ENCODE results near the gene RNFT2.

The RNFT2 gene

GRCh38 chr12:116697305-116697704 is 40.8 kb upstream of the RNFT2 start:
- 57% methylated on average over 7 of the region's 7 CpGs for WGBS
- H3K27ac ChIP-seq (ENCODE audit: low read depth, low read length) = no peak overlapping the region
- peaks cover 11% of the 10 kb centered on the region; the same call in 1 of the 2 replicates for H3K4me1 ChIP-seq (ENCODE audit: insufficient read depth, low read length)

GRCh38 chr12:116697716-116698115 is 40.4 kb upstream of the RNFT2 start:
- H3K27ac ChIP-seq (ENCODE audit: low read depth, low read length) = no peak overlapping the region
- WGBS = 89% methylated on average over 11 of the region's 11 CpGs
- H3K4me1 ChIP-seq (ENCODE audit: insufficient read depth, low read length) = peaks cover 11% of the 10 kb centered on the region; the same call in 1 of the 2 replicates

More at GRCh38 chr12:116697305-116697704, 40.8 kb upstream of the RNFT2 start:
- Histone ChIP-seq H3K9ac (ENCODE audit: low read depth, low read length) (no peak overlapping the region), H3K9me3 (ENCODE audit: insufficient read depth, low read depth, low read length) (no peaks in the 10 kb centered on the region), H3K27me3 (ENCODE audit: insufficient read depth, low read length) (peaks cover 12% of the 10 kb centered on the region), H3K36me3 (ENCODE audit: insufficient read depth, low read length) (no peaks in the 10 kb centered on the region), H3K4me3 (ENCODE audit: low read length) (no peak overlapping the region)

GRCh38 chr12:116698116-116698515 is 40.0 kb upstream of the RNFT2 start:
- no peaks in the 10 kb centered on the region for H3K36me3 ChIP-seq (ENCODE audit: insufficient read depth, low read length)
- peaks cover 12% of the 10 kb centered on the region for H3K27me3 ChIP-seq (ENCODE audit: insufficient read depth, low read length)
- no peak overlapping the region for H3K9ac ChIP-seq (ENCODE audit: low read depth, low read length)
- no peaks in the 10 kb centered on the region for H3K9me3 ChIP-seq (ENCODE audit: insufficient read depth, low read depth, low read length)
- H3K4me3 ChIP-seq (ENCODE audit: low read length) = no peak overlapping the region
- 94% methylated on average over 8 of the region's 8 CpGs for WGBS
- no peak overlapping the region for H3K27ac ChIP-seq (ENCODE audit: low read depth, low read length)
- H3K4me1 ChIP-seq (ENCODE audit: insufficient read depth, low read length) = peaks cover 11% of the 10 kb centered on the region; the same call in 1 of the 2 replicates

More at GRCh38 chr12:116697716-116698115, 40.4 kb upstream of the RNFT2 start:
- Histone ChIP-seq H3K27me3 (ENCODE audit: insufficient read depth, low read length) (peaks cover 12% of the 10 kb centered on the region), H3K9me3 (ENCODE audit: insufficient read depth, low read depth, low read length) (no peaks in the 10 kb centered on the region), H3K36me3 (ENCODE audit: insufficient read depth, low read length) (no peaks in the 10 kb centered on the region), H3K4me3 (ENCODE audit: low read length) (no peak overlapping the region), H3K9ac (ENCODE audit: low read depth, low read length) (no peak overlapping the region)

- peaks cover 7% of the 10 kb centered on the region for H3K27me3 ChIP-seq (ENCODE audit: insufficient read depth, low read length)
- no peak overlapping the region for H3K4me3 ChIP-seq (ENCODE audit: low read length)
- peaks cover 6% of the 10 kb centered on the region; the same call in 1 of the 2 replicates for H3K4me1 ChIP-seq (ENCODE audit: insufficient read depth, low read length)
- no peaks in the 10 kb centered on the region for H3K36me3 ChIP-seq (ENCODE audit: insufficient read depth, low read length)
- no peak overlapping the region for H3K9ac ChIP-seq (ENCODE audit: low read depth, low read length)
- 96% methylated on average over 2 of the region's 2 CpGs for WGBS
- H3K9me3 ChIP-seq (ENCODE audit: insufficient read depth, low read depth, low read length) = no peaks in the 10 kb centered on the region
- H3K27ac ChIP-seq (ENCODE audit: low read depth, low read length) = no peak overlapping the region
Measured at GRCh38 chr12:116698554-116699075, 39.5 kb upstream of the RNFT2 start.

- 91% methylated on average over 6 of the region's 6 CpGs for WGBS
- no peaks in the 10 kb centered on the region for H3K9me3 ChIP-seq (ENCODE audit: insufficient read depth, low read depth, low read length)
- H3K27ac ChIP-seq (ENCODE audit: low read depth, low read length) = no peak overlapping the region
- no peaks in the 10 kb centered on the region for H3K27me3 ChIP-seq (ENCODE audit: insufficient read depth, low read length)
- no peak overlapping the region for H3K4me3 ChIP-seq (ENCODE audit: low read length)
- H3K36me3 ChIP-seq (ENCODE audit: insufficient read depth, low read length) = no peaks in the 10 kb centered on the region
- H3K4me1 ChIP-seq (ENCODE audit: insufficient read depth, low read length) = no peaks in the 10 kb centered on the region
- H3K9ac ChIP-seq (ENCODE audit: low read depth, low read length) = no peak overlapping the region
Measured at GRCh38 chr12:116700066-116700465, 38.0 kb upstream of the RNFT2 start.

GRCh38 chr12:116701432-116701831 is 36.7 kb upstream of the RNFT2 start:
- Histone ChIP-seq H3K4me1 (ENCODE audit: insufficient read depth, low read length) (no peaks in the 10 kb centered on the region), H3K4me3 (ENCODE audit: low read length) (no peak overlapping the region), H3K27me3 (ENCODE audit: insufficient read depth, low read length) (no peaks in the 10 kb centered on the region), H3K27ac (ENCODE audit: low read depth, low read length) (no peak overlapping the region), H3K9ac (ENCODE audit: low read depth, low read length) (no peak overlapping the region), H3K9me3 (ENCODE audit: insufficient read depth, low read depth, low read length) (no peaks in the 10 kb centered on the region), H3K36me3 (ENCODE audit: insufficient read depth, low read length) (no peaks in the 10 kb centered on the region)
- WGBS = 96% methylated on average over 4 of the region's 4 CpGs

GRCh38 chr12:116703214-116703795 is 34.8 kb upstream of the RNFT2 start:
- WGBS = 11% methylated on average over 10 of the region's 12 CpGs
- no peak overlapping the region for H3K9ac ChIP-seq (ENCODE audit: low read depth, low read length)
- H3K9me3 ChIP-seq (ENCODE audit: insufficient read depth, low read depth, low read length) = no peaks in the 10 kb centered on the region
- no peaks in the 10 kb centered on the region for H3K36me3 ChIP-seq (ENCODE audit: insufficient read depth, low read length)
- no peak overlapping the region for H3K4me3 ChIP-seq (ENCODE audit: low read length)
- H3K27ac ChIP-seq (ENCODE audit: low read depth, low read length) = no peak overlapping the region
- no peaks in the 10 kb centered on the region for H3K27me3 ChIP-seq (ENCODE audit: insufficient read depth, low read length)
- no peaks in the 10 kb centered on the region for H3K4me1 ChIP-seq (ENCODE audit: insufficient read depth, low read length)

GRCh38 chr12:116707751-116708150 is 30.4 kb upstream of the RNFT2 start:
- no peaks in the 10 kb centered on the region; the same call in 1 of the 2 replicates for H3K36me3 ChIP-seq (ENCODE audit: insufficient read depth, low read length)
- H3K27ac ChIP-seq (ENCODE audit: low read depth, low read length) = no peak overlapping the region
- 94% methylated on average over 9 of the region's 9 CpGs for WGBS
- no peak overlapping the region for H3K9ac ChIP-seq (ENCODE audit: low read depth, low read length)
- H3K9me3 ChIP-seq (ENCODE audit: insufficient read depth, low read depth, low read length) = no peaks in the 10 kb centered on the region
- H3K4me3 ChIP-seq (ENCODE audit: low read length) = no peak overlapping the region
- peaks cover 10% of the 10 kb centered on the region for H3K27me3 ChIP-seq (ENCODE audit: insufficient read depth, low read length)
- H3K4me1 ChIP-seq (ENCODE audit: insufficient read depth, low read length) = no peaks in the 10 kb centered on the region

GRCh38 chr12:116708826-116709756 is 29.0 kb upstream of the RNFT2 start:
- H3K27ac ChIP-seq (ENCODE audit: low read depth, low read length) = no peak overlapping the region
- no peaks in the 10 kb centered on the region for H3K9me3 ChIP-seq (ENCODE audit: insufficient read depth, low read depth, low read length)
- no peak overlapping the region for H3K4me3 ChIP-seq (ENCODE audit: low read length)
- peaks cover under 1% of the 10 kb centered on the region; the same call in 1 of the 2 replicates for H3K36me3 ChIP-seq (ENCODE audit: insufficient read depth, low read length)
- no peaks in the 10 kb centered on the region for H3K4me1 ChIP-seq (ENCODE audit: insufficient read depth, low read length)
- 54% methylated on average over 26 of the region's 26 CpGs for WGBS
- H3K9ac ChIP-seq (ENCODE audit: low read depth, low read length) = no peak overlapping the region
- peaks cover 10% of the 10 kb centered on the region for H3K27me3 ChIP-seq (ENCODE audit: insufficient read depth, low read length)

GRCh38 chr12:116709768-116710167 is 28.3 kb upstream of the RNFT2 start:
- H3K4me3 ChIP-seq (ENCODE audit: low read length) = no peak overlapping the region
- WGBS = 73% methylated on average over 9 of the region's 10 CpGs
- H3K36me3 ChIP-seq (ENCODE audit: insufficient read depth, low read length) = peaks cover 3% of the 10 kb centered on the region; the same call in 1 of the 2 replicates
- H3K27me3 ChIP-seq (ENCODE audit: insufficient read depth, low read length) = peaks cover 10% of the 10 kb centered on the region
- H3K27ac ChIP-seq (ENCODE audit: low read depth, low read length) = no peak overlapping the region
- H3K9ac ChIP-seq (ENCODE audit: low read depth, low read length) = no peak overlapping the region
- H3K9me3 ChIP-seq (ENCODE audit: insufficient read depth, low read depth, low read length) = no peaks in the 10 kb centered on the region
- H3K4me1 ChIP-seq (ENCODE audit: insufficient read depth, low read length) = no peaks in the 10 kb centered on the region
